CD8-positive, alpha-beta memory T cell (primary cell): ENCODE measurements around the gene HIF1AN. TPM values are rescaled to one million over a fixed set of nuclear protein-coding genes. Genes with fewer than 3 reads are reported as not detected.
"Not testable (repeated sequence)": the region's sequence is repeated elsewhere in the genome, so short reads cannot be mapped to it uniquely, and the experiment has no call there.

Source experiments
- CTCF ChIA-PET: fragments of 350-600 bp; sonication (Branson Sonifier 250); formaldehyde crosslinking; loops from one replicate; lab custom pipeline; 2021; ENCODE audit warnings: antibody characterized with exemption; lab: Charles Lee
- POLR2A ChIA-PET: fragments of 350-600 bp; sonication (Branson Sonifier 250); formaldehyde crosslinking; loops from one replicate; lab custom pipeline; 2021; ENCODE audit warnings: antibody characterized with exemption; lab: Charles Lee
- DNase-seq, 5 donors: peaks; one replicate each; pipeline versions ENCODE4 v3.0.0 to v3.0.0-alpha.2; 2020 to 2022; ENCODE audit warnings: mixed read lengths in 1 of 5
- H3K27ac ChIP-seq: one replicate; pipeline ENCODE4 v1.7.0; 2013; ENCODE audit warnings: low read depth, mild to moderate bottlenecking, low read length, moderate library complexity
- H3K27me3 ChIP-seq: 2 replicates; pipeline ENCODE4 v1.7.0; 2013; ENCODE audit warnings: low read length, mild to moderate bottlenecking; ENCODE audit not compliant: insufficient read depth, poor library complexity, severe bottlenecking
- H3K36me3 ChIP-seq: 2 replicates; pipeline ENCODE4 v1.7.0; 2013; ENCODE audit warnings: mild to moderate bottlenecking, low read length, moderate library complexity; ENCODE audit not compliant: insufficient read depth
- H3K4me1 ChIP-seq: 2 replicates; pipeline ENCODE4 v1.7.0; 2013; ENCODE audit warnings: mild to moderate bottlenecking, low read length, moderate library complexity; ENCODE audit not compliant: insufficient read depth
- H3K4me3 ChIP-seq: 2 replicates; pipeline ENCODE4 v1.7.0; 2013; ENCODE audit warnings: mild to moderate bottlenecking, low read length
- H3K9me3 ChIP-seq: 2 replicates; pipeline ENCODE4 v1.7.0; 2013; ENCODE audit warnings: mild to moderate bottlenecking, low read length
- H3K27ac Mint-ChIP-seq, 8 donors: one replicate each; pipeline ENCODE4 v1.8.0; 2020 to 2021; ENCODE audit warnings: mixed read lengths in 8 of 8, mild to moderate bottlenecking in 6 of 8, inconsistent platforms in 3 of 8, moderate library complexity in 3 of 8
- H3K27me3 Mint-ChIP-seq, 2 donors: one replicate each; pipeline ENCODE4 v1.8.0; 2020 to 2021; ENCODE audit warnings: mixed read lengths in 2 of 2, mild to moderate bottlenecking in 1 of 2, moderate library complexity in 1 of 2
- H3K36me3 Mint-ChIP-seq, 3 donors: one replicate each; pipeline ENCODE4 v1.8.0; 2020 to 2021; ENCODE audit warnings: mixed read lengths in 3 of 3, inconsistent platforms in 1 of 3, mild to moderate bottlenecking in 1 of 3
- H3K4me1 Mint-ChIP-seq, 3 donors: one replicate each; pipeline ENCODE4 v1.8.0; 2020 to 2021; ENCODE audit warnings: mixed read lengths in 3 of 3, inconsistent platforms in 1 of 3, mild to moderate bottlenecking in 1 of 3
- H3K4me3 Mint-ChIP-seq, 7 donors: one replicate each; pipeline ENCODE4 v1.8.0; 2020 to 2021; ENCODE audit warnings: mixed read lengths in 7 of 7, mild to moderate bottlenecking in 6 of 7, moderate library complexity in 4 of 7, inconsistent platforms in 2 of 7
- H3K9me3 Mint-ChIP-seq, 5 donors: one replicate each; pipeline ENCODE4 v1.8.0; 2020 to 2022; ENCODE audit warnings: mixed read lengths in 5 of 5, mild to moderate bottlenecking in 3 of 5, moderate library complexity in 2 of 5, inconsistent platforms in 1 of 5
- polyA plus RNA-seq: library from polyadenylated mRNA; unstranded; fragments of 300-500 nt; fragmentation: Illumina TruSeq; gene quantifications from one replicate; pipeline ENCODE4 v1.2.3, GENCODE V29; 2021
- total RNA-seq, 2 experiments: library from RNA; stranded (reverse); gene quantifications; one replicate each; pipeline ENCODE4 v1.2.3, GENCODE V29; 2021

The HIF1AN gene
- total and polyA plus RNA-seq, 3 experiments from 2014 or later = 29.7 to 52.8 (median 48.6) TPM

GRCh38 chr10:100566561-100566960 is 30.8 kb downstream of the HIF1AN start:
- peak overlapping the region in 1 of 8 donors; percentile 8 for H3K27ac Mint-ChIP-seq
- H3K4me1 Mint-ChIP-seq = peaks cover 5 to 12% (median 5%) of the 10 kb centered on the region in 3 donors
- DNase-seq = no peak
- no peaks in the 10 kb centered on the region for H3K9me3 Mint-ChIP-seq
- H3K9me3 ChIP-seq = no peaks in the 10 kb centered on the region
- H3K4me1 ChIP-seq = peaks cover 10% of the 10 kb centered on the region
- CTCF ChIA-PET = no interaction called here
- no peak overlapping the region for H3K4me3 ChIP-seq
- no peak overlapping the region for H3K4me3 Mint-ChIP-seq
- no peak overlapping the region for H3K27ac ChIP-seq
- H3K36me3 Mint-ChIP-seq = no peaks in the 10 kb centered on the region
- H3K27me3 ChIP-seq = peaks cover 40% of the 10 kb centered on the region
- POLR2A ChIA-PET = no interaction called here
- no peaks in the 10 kb centered on the region for H3K36me3 ChIP-seq
- peaks cover 25 to 42% of the 10 kb centered on the region in 2 donors for H3K27me3 Mint-ChIP-seq

- CTCF ChIA-PET = no interaction called here
- H3K36me3 ChIP-seq = no peaks in the 10 kb centered on the region
Observed at GRCh38 chr10:100567249-100567648, 31.5 kb downstream of the HIF1AN start.

GRCh38 chr10:100567826-100568225 is 32.1 kb downstream of the HIF1AN start:
- Histone ChIP-seq H3K4me3 (no peak overlapping the region), H3K36me3 (no peaks in the 10 kb centered on the region), H3K9me3 (no peaks in the 10 kb centered on the region), H3K27ac (no peak overlapping the region), H3K4me1 (no peaks in the 10 kb centered on the region), H3K27me3 (peaks cover 39% of the 10 kb centered on the region)
- H3K27me3 Mint-ChIP-seq = peaks cover 22 to 40% of the 10 kb centered on the region in 2 donors
- H3K36me3 Mint-ChIP-seq = no peaks in the 10 kb centered on the region
- H3K4me3 Mint-ChIP-seq = no peak overlapping the region
- CTCF ChIA-PET = no interaction called here
- H3K27ac Mint-ChIP-seq = no peak overlapping the region
- H3K4me1 Mint-ChIP-seq = peaks cover 0 to 2% (median 1%) of the 10 kb centered on the region in 3 donors
- H3K9me3 Mint-ChIP-seq = no peaks in the 10 kb centered on the region
- DNase-seq = no peak
- POLR2A ChIA-PET = no interaction called here

More at GRCh38 chr10:100567249-100567648, 31.5 kb downstream of the HIF1AN start:
- H3K4me1 ChIP-seq = peaks cover 4% of the 10 kb centered on the region
- POLR2A ChIA-PET = no interaction called here
- H3K9me3 ChIP-seq = no peaks in the 10 kb centered on the region
- no peak for DNase-seq
- H3K27ac ChIP-seq = no peak overlapping the region
- Mint-ChIP-seq H3K27ac (no peak overlapping the region), H3K9me3 (no peaks in the 10 kb centered on the region), H3K4me1 (peaks cover 0 to 5% (median 1%) of the 10 kb centered on the region in 3 donors), H3K4me3 (no peak overlapping the region), H3K36me3 (no peaks in the 10 kb centered on the region), H3K27me3 (peaks cover 21 to 38% of the 10 kb centered on the region in 2 donors)
- peaks cover 42% of the 10 kb centered on the region for H3K27me3 ChIP-seq
- H3K4me3 ChIP-seq = no peak overlapping the region

- ChIA-PET POLR2A (no interaction called here), CTCF (no interaction called here)
- H3K9me3 ChIP-seq = no peaks in the 10 kb centered on the region
- no peak overlapping the region for H3K27ac Mint-ChIP-seq
- no peaks in the 10 kb centered on the region for H3K36me3 Mint-ChIP-seq
- H3K27ac ChIP-seq = no peak overlapping the region
- H3K27me3 Mint-ChIP-seq = peaks cover 22 to 37% of the 10 kb centered on the region in 2 donors
- no peak for DNase-seq
- H3K27me3 ChIP-seq = peaks cover 41% of the 10 kb centered on the region
- H3K4me1 Mint-ChIP-seq = peaks cover 0 to 1% (median 0%) of the 10 kb centered on the region in 3 donors
- H3K4me3 ChIP-seq = no peak overlapping the region
- H3K9me3 Mint-ChIP-seq = no peaks in the 10 kb centered on the region
- no peaks in the 10 kb centered on the region for H3K4me1 ChIP-seq
- H3K36me3 ChIP-seq = no peaks in the 10 kb centered on the region
- H3K4me3 Mint-ChIP-seq = no peak overlapping the region
Observed at GRCh38 chr10:100568912-100569311, 33.2 kb downstream of the HIF1AN start.

- POLR2A ChIA-PET = interaction anchor here (0.6 kb wide), 1 partner anchor 356 kb away, joined by 3 read pairs; no protein-coding TSS in a partner anchor
- Mint-ChIP-seq H3K27me3 (peaks cover 17 to 36% of the 10 kb centered on the region in 2 donors), H3K27ac (no peak overlapping the region), H3K9me3 (no peaks in the 10 kb centered on the region), H3K36me3 (no peaks in the 10 kb centered on the region), H3K4me3 (no peak overlapping the region), H3K4me1 (no peaks in the 10 kb centered on the region)
- DNase-seq = no peak
- no peaks in the 10 kb centered on the region for H3K4me1 ChIP-seq
- H3K36me3 ChIP-seq = no peaks in the 10 kb centered on the region
- no peak overlapping the region for H3K4me3 ChIP-seq
- H3K27me3 ChIP-seq = peaks cover 39% of the 10 kb centered on the region
- no peaks in the 10 kb centered on the region for H3K9me3 ChIP-seq
- H3K27ac ChIP-seq = no peak overlapping the region
- CTCF ChIA-PET = no interaction called here
Observed at GRCh38 chr10:100569687-100570481, 34.1 kb downstream of the HIF1AN start.

GRCh38 chr10:100570506-100570905 is 34.8 kb downstream of the HIF1AN start:
- Mint-ChIP-seq H3K9me3 (no peaks in the 10 kb centered on the region), H3K27me3 (peaks cover 17 to 36% of the 10 kb centered on the region in 2 donors), H3K4me1 (no peaks in the 10 kb centered on the region), H3K36me3 (no peaks in the 10 kb centered on the region), H3K27ac (no peak overlapping the region), H3K4me3 (no peak overlapping the region)
- no peak overlapping the region for H3K27ac ChIP-seq
- no peak overlapping the region for H3K4me3 ChIP-seq
- H3K9me3 ChIP-seq = no peaks in the 10 kb centered on the region
- peaks cover 33% of the 10 kb centered on the region for H3K27me3 ChIP-seq
- no peaks in the 10 kb centered on the region for H3K4me1 ChIP-seq
- no peaks in the 10 kb centered on the region for H3K36me3 ChIP-seq
- ChIA-PET POLR2A (no interaction called here), CTCF (no interaction called here)
- no peak for DNase-seq

GRCh38 chr10:100571084-100571856 is 35.5 kb downstream of the HIF1AN start:
- Mint-ChIP-seq H3K4me3 (no peak overlapping the region), H3K27me3 (peaks cover 25 to 35% of the 10 kb centered on the region in 2 donors), H3K36me3 (no peaks in the 10 kb centered on the region), H3K4me1 (no peaks in the 10 kb centered on the region), H3K9me3 (no peaks in the 10 kb centered on the region), H3K27ac (no peak overlapping the region)
- Histone ChIP-seq H3K27ac (no peak overlapping the region), H3K4me1 (no peaks in the 10 kb centered on the region), H3K9me3 (no peaks in the 10 kb centered on the region), H3K4me3 (no peak overlapping the region), H3K36me3 (no peaks in the 10 kb centered on the region), H3K27me3 (peaks cover 33% of the 10 kb centered on the region)
- DNase-seq = no peak
- POLR2A ChIA-PET = no interaction called here
- CTCF ChIA-PET = no interaction called here

GRCh38 chr10:100575146-100575545 is 39.4 kb downstream of the HIF1AN start:
- H3K27ac ChIP-seq, POLR2A ChIA-PET, H3K9me3 Mint-ChIP-seq, H3K36me3 ChIP-seq, H3K4me3 Mint-ChIP-seq, H3K4me1 Mint-ChIP-seq, H3K4me1 ChIP-seq, H3K36me3 Mint-ChIP-seq, H3K4me3 ChIP-seq, H3K27ac Mint-ChIP-seq, H3K9me3 ChIP-seq, DNase-seq: not testable (repeated sequence)
- CTCF ChIA-PET = interaction anchor here (1.3 kb wide), 1 partner anchor 20 kb away, joined by 3 read pairs; no protein-coding TSS in a partner anchor
- H3K27me3 Mint-ChIP-seq = peaks cover 23 to 37% of the 10 kb centered on the region in 2 donors
- H3K27me3 ChIP-seq = peaks cover 16% of the 10 kb centered on the region
